RPMI7951 (cell line): Measurements from ENCODE around the gene SCRT2. TPM values are rescaled to one million over a fixed set of nuclear protein-coding genes. Genes with fewer than 3 reads are reported as not detected.
"Not testable (repeated sequence)": the region's sequence is repeated elsewhere in the genome, so short reads cannot be mapped to it uniquely, and the experiment has no call there.

Experiments
- DNase-seq: peaks from one replicate; pipeline ENCODE4 v3.0.0-alpha.2; 2012; ENCODE audit warnings: low read depth
- total RNA-seq: library from RNA; depleted of rRNA; stranded (reverse); fragments of >200 nt; shearing (Covaris generic); gene quantifications from 2 replicates; pipeline ENCODE4 v1.2.3, GENCODE V29; 2014

SCRT2 gene
- total RNA-seq, 1 experiment from 2014 or later = not detected

DNA sequence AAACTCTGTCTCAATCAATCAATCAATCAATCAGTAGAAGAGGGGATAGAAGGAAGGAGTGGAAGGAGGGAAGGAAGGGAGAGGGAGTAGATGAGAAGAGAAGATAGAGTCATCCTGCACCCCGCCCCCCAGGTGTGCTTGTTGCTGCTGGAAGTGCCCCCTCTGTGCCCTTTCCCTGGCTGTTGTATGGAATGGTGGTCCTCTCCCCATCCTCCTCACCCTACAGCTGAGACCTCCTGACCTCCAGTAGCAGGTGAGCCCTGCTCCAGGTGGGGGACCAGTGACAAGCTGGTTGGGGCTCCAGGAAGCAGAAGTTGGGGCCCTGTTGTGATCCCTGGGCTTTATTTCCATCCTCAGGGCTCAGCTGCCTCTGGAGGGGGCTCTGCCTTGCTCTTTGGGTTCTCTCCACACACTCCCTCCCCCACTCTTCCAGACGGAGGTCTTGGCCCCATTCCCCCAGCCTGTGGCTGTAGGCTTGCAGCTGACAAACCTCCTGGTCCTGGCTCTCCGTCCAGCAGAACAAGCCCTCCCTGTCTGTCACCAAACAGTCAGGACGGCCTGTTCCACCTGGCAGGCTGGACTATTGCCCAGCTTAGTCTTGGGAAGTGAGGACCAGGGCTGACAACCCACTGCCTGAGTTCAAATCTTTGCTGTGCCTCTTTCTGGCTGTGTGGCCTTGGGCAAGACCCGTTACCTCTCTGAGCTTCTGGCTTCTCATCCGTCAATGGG lies 26.0 kb upstream of the SCRT2 start:
- DNase-seq = no peak

DNA sequence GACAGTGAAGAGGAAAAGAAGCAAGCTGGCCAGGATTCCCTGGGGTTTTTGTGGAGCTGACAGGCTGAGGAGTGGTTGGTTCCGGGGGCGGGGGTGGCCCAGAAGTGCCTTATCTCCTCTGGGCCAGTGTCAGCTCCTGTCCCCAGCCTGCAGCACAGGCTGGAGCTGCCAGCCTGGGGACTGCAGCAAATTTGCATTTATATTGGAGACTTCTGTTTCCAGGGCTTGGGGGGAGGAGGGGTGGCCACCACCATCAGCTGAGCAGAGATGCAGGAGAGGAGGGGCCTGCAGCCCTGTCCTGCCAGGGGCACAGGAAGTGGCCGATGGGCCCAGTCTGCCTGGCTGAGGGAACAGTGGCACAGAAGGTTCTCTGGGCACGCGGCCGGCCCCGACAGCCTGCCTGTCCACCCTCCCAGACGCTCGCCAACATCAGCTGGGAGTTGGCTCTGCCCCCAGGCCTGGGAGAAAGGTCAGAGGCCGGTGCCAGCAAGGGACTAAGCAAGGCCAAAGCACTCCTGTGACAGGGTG lies 24.3 kb upstream of the SCRT2 start:
- no peak for DNase-seq

DNA sequence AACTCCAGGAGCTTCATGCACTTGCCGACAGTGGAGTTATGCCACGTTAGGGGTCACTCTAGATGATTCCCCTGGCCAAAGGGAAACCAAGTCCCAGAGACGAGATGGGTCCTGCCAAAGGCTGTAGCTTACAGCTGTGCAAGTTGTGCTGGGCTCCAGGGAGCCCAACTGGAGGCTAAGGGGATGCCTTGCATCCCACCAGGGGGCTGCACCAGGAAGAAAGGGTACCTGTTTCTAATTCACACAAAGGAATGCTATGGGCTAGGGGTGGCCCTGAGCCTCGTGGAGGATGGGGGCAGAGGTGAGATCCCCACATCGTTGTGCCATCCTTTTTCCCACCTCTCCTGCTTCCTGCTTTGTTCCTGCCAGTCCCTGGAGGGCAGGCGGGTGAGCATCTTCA lies 23.7 kb upstream of the SCRT2 start:
- no peak for DNase-seq

DNA sequence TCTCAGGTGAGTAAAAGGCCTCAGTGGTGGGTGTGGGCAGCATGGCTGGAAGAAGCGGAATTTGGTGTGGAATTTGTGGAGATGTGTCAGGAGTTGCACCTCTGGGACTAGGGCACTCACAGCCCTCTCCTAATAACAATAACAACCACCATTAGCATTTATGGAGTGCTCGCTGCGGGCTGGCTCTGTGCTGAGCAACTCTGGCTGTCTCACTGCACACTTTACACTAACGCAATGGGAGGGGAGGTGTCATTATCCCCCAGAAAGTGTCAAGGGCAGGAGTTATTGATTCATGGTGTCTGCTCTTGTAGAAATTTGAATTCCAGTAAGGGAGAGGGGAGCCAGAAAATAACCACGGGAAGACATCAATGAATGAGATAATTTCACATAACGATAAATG lies 22.7 kb upstream of the SCRT2 start:
- DNase-seq = no peak

DNA sequence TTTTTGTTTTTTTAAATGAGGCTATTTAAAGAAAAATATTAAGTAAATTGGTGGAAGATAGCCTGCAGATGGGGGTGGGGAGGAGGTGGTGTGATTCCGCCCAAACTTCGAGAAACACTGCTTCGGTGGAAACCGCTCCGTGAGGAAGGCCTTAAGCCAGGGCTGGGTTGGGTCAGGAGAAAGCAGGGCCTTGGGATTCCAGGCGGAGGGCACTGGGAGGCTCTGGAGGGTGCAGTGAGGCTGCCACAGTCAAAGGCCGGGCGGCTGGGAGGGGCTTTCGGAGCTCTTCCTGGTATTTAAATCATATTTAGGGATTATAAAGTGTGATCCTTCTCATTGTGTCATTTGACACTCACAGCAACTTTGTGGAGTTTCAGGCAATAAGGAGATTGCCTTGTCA lies 22.2 kb upstream of the SCRT2 start:
- DNase-seq = no peak

DNA sequence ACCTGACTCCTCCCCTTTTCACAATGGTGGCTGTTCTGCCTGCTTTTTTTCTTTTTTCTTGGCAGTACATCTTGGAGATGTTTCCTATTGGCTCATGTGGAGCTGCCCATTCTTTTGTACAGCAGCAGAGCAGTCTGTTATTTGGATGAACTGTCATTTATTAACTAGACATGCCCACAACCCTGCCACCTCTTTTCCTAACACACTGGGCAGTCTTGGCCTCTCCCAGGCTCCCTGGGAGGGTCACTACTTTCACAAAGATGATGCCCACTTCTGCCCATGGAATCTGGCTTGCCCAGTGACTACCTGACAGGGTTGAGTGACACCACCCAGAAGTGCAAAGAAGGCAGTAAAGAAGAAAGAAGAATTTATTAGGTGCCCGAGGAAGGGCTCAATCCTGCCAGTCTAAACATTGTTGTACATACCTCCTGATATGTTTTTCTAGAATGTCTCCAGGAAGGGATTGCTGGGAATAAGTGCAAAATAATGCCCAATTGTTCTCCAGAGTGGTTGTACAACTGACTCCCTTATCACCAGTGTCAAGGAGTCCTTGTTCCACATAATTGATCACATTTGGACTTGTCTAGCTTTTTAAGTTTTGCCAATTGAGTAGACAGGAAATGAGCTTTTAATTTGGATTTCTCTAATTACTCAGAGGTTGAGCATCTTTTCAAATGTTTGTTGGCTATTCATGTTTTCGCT lies 19.7 kb upstream of the SCRT2 start:
- no peak for DNase-seq

DNA sequence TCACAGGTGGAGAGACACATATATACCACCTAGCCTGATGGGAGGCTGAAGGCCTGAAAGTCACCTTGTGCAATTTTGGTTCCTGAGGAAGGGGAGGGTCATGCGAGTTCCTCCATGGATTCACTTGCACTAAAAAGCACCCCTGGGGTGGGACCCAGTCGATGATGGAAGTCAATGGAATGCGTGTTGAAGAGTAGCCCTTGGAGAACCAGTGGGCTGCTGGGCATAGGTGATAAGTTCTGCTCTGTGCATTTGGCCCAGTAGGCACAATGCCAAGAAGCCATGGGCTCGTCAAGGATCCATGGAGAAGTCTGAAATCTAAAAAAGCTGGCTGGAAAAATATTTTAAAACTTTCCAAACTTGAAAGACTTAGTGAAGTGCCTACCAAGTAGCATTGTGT lies 18.9 kb upstream of the SCRT2 start:
- no peak for DNase-seq

DNA sequence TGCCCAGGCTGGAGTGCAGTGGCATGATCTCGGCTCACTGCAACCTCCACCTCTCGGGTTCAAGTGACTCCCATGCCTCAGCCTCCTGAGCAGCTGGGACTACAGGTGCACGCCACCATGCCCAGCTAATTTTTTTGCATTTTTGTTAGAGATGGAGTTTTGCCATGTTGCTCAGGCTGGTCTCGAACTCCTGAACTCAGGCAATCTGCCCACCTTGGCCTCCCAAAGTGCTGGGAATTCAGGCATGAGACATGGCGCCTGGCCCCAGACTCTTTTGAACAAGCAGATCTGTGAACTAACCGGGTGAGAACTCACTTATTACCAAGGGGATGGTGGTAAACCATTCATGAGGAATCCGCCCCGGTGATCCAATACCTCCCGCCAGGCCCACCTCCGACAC lies 18.2 kb upstream of the SCRT2 start:
- DNase-seq = not testable (repeated sequence)

DNA sequence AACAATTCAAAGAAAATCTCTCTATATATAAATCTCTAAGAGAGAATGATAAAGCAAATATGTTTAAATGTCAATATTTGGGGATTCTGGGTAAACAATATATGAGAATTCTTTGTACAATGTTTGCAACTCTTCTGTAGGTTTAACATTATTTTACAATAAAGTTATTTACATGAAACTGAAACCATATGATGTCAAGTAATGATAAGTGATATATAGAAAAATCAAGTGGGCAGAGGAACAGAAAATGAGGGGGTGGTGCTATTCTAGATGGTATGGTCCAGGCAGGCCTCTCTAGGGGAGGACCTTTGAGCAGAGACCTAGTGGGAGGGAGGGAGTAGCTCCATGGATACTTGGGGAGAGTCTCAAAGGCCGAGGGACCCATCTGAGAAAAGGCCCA lies 16.4 kb upstream of the SCRT2 start:
- no peak for DNase-seq

DNA sequence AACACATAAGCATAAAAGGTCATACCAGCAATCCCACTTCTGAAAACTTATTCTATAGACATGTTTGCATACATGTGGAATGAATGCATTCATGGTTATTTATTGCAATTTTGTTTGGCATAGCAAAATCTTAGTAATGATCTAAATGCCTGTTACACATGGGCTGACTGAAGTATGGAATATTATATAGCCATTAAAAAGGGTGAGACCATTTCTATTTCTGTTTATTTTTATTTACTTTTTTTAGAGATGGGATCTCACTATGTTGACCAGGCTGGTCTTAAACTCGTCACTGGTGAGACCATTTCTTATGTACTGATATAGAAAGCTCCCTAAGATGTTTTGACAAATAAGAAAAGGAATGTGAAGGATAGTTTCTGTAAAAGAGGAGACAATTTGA lies 14.3 kb upstream of the SCRT2 start:
- no peak for DNase-seq

DNA sequence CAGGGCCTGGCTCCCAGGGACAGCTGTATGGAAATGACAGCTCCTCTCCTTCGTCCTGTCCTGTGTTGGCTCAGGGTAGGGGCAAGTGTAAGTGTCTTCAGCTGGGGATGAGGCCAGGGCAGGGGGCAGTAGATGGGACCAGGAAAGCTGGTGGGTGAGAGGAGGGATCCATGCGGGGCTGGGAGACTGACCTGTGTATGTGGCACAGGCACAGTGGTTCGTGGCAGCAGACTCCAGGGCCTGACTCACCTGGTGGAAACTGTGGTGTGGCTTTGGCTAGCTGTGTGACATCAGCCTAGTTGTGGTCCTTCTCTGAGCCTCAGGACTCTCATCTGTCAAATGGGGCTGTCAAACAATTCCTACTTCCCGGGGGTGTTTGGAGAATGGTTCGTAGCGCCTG lies 13.7 kb upstream of the SCRT2 start:
- no peak for DNase-seq

DNA sequence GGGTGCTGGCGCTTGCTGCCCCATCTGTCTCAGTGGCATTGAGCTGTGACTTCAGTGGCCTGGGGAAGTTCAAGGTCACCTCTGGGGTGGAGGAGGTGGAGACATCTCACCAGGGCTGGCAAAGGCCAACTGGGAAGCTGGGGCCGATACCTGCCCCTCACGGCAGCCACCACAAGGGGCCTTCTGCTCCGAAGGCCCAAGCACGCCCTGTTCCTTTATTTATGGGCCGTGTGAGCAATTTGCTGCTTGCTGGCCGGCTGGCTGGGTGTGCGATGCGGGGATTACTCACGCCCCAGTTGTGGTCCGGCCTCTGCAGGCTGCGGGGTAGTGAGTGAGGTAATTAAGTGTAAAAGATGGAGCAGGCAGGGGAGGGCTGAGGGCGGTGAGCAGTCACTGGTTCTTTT lies 13.2 kb upstream of the SCRT2 start:
- DNase-seq = no peak

DNA sequence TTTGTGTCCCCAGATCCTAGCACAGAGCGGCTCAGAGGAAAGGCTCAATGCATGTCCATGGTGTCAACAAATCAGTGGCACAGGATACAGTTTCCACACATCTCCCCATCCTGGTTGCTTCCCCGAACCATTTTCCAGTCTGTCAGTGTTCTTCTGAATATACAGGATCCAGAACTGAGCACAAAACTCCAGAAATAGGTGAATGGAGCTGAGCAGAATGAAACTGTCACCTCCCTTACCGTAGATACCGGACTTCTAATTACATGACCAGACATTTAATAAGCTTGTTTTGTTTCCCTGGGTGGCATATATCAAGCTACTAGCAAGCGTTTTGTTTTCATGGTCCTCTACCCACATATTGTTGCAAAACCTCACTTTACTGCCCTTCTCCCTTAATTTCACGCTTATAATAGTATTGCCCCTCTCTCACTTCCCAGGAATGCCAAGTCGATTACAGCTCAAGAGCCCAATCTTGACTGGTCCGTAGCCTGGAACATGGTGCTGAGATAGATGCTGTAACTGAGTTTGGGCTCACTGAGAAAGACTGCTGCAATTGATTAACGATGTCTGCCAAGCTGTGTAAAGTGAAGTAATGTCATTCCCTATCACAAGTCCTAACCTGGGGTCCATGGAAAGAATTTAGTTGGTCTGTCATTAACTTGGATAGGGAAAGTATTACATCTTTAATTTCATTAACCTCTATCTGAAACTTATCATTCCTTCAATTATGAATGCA lies 12.0 kb upstream of the SCRT2 start:
- DNase-seq = no peak

DNA sequence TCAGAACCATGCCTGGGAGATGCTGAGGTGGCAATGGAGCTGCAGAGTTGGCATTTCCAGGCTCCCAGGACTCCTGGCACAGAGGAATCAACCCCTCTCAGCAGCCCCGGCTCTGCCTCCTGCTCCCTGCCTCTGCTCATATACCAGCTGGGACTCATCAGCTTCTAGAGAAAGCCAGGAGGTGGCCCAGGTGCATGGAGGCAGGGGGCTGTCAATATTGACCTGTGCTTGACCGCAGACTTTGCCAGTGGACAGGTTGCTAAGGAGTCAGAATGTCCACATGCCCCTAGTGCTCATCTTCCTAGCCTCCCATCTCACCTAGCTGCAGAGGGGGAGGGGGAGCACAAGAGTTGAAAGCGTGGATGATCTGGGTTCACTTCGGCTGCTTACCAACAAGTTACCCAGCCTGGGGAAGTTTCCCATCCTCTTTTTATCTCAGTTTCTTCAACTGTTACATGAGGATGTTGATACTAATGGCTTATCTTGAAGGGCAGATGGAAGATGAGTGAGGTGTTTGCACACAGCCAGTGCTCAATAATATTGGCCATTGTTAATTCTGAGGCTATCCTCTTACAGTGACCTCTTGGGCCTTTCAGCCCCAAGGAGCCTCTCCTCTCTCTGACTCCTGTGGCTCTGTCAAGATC lies 9.2 kb upstream of the SCRT2 start:
- DNase-seq = no peak

DNA sequence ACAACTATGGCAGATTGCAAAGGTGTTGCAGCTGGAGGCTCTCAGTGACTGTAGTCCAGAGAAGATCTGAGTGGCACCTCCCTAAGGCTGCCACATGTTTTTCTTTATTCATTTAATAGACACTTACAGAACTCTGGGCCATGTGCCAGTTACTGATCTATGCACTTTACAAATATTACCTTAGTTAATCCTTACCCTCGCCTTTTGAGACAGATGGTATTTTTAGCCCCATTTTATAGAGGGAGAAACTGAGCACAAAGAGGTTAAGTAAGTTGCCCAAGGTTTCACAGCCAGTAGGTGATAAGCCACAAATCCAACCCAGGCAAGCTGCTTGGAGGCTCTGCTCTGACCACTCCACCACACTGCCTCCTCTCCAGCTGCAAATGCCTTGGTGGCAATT lies 6.5 kb upstream of the SCRT2 start:
- DNase-seq = no peak

DNA sequence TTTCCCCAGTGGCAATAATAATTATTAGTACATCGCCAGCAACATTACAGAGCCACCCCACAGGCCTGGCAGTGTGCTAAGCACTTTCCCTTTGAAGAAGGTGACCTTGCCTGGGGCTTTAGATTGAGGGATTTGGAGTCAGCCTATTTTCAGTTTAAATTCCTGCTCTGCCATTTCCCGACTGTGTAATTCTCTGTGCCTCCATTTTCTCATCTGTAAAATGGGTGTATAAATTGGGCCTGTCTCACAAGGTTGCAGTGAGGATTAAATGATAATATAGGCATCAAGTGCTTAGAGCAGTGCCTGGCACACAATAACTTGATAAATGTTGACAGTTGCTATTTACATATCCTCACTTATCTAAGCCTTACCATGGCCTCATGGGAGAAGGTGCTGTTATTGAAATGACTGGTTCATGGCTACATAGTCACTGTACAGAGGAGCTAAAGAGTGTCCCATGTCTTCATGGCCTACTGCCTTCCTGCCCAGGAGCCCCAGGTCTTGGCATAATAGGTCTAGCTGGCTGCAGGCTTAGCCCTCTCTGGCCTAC lies 5.1 kb upstream of the SCRT2 start:
- no peak for DNase-seq

DNA sequence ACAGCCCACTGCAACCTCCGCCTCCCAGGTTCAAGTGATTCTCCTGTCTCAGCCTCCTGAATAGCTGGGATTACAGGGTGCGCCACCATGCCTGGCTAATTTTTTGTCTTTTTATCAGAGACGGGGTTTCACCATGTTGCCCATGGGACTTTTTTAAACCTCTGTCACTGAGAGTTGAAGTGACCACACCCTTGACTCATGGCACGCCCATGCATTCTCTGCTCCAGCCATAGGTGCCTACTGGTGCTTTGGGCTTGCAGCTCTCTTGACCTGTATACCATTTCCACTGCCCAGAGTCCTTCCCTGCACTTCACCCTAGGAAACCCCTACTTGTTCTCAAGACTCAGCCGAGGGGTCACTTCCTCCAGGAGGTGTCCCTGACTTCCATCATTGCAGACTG lies 2.4 kb upstream of the SCRT2 start:
- DNase-seq = no peak

DNA sequence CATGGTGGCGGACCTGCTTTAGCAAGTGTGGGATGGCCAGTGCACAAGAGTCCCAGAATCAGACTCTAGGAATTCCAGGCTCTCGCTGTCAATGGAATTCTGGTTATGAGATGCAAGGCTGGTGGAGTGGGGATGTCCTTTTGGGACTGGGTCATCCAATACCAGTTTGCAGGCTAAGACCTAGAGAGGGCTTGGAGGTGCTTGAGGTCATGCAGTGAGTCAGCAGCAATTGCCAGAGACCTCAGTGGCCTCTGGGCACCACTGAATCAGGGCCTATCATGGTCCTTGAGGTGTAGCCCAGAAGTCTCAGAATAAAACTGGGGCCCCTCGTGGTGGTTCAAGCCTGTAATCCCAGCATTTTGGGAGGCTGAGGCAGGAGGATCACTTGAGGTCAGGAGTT lies 1.4 kb upstream of the SCRT2 start:
- DNase-seq = peak; percentile 71

DNA sequence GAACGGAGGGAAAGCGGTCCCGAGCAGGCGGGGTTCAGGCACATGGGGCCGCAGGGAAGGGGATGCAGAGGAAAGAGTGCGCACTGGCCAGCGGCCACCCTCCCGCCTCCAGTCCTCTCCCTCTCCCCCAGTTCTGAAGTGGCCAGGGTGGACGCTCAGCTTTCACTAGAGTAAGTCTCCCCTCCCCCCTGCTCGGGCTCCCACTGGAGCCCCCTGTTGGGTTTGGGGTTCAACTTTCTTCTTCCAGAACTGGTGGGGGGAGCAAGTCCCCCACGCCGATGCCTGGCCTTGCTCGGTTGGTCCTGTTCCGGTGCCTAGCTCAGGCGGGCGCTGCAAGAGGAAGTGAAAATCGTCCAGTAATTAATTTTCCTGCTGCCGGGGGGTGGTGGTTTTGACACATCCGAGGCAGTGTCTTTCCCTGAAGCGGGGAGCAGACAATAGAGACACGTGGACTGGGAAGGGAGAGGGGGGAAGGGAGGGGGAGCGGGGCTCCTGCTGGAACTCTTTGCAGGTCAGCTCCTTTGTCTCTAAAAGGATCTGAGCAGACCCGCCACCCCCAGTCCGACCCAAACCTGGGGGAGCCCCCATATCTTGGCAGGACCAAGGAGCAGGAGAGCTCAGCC lies 824 bp upstream of the SCRT2 start:
- no peak for DNase-seq

DNA sequence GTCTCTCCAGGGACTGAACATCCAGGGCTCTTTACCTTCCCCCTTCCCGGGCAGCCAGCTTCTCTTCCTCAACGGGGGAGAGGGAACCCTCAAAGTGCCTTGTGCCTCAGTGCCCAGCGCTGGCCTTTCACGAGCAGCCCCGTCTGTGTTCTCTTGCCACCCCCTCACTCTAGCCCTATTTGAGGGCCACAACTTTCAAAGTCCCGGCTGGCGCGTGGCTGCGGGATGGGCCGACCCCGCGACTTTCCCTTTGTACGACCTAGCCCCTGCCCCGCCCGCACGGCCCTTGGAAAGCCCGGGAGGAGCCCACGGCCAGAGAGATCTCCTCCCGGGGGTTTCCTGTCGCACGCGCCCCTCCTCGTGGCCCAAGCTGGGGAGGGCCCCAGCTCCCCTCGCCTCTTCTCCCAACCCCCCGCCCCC lies 559 bp downstream of the SCRT2 start:
- no peak for DNase-seq

DNA sequence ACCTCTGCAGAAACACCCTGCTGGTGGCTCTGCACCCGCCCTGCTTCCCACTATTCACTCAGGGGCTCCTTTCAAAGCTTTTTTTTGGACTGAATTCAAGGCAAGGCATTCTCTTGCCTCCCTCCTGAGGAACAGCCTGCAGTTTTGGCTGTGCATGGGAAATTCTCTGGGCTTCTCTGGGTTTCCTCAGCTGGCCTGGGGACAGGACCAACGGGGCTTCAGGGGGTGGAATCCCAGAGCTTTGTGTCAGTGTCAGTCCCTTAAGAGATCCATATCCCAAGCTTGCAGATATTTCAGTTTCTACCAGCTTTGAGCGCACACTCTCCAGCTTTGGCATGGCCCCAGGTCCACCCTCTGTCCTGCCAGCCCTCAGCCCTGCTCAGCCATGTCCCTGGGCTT lies 2.0 kb downstream of the SCRT2 start:
- DNase-seq = no peak
